ENCODE measurements around the gene TK2.

DNA sequence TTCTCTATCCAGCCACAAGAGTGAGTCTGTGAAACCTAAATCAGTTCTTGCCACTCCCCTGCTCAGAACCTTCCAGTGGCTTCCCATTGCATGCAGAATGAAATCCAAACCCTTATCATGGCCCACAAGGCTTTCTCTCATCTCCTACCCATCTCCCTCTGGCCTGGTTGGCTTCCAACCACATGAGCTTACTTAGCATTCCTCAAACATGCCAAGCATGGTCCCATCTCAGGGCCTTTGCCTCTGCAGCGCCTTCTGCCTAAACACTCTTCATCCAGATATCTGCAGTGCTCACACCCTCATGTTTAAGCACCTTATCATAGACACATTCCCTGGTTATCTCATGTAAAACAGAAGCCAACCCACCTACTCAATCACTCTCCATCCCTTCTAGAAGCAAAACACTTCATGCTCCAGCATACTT, 15.5 kb downstream of the TK2 start:
- TF ChIP-seq, protein P1, sequence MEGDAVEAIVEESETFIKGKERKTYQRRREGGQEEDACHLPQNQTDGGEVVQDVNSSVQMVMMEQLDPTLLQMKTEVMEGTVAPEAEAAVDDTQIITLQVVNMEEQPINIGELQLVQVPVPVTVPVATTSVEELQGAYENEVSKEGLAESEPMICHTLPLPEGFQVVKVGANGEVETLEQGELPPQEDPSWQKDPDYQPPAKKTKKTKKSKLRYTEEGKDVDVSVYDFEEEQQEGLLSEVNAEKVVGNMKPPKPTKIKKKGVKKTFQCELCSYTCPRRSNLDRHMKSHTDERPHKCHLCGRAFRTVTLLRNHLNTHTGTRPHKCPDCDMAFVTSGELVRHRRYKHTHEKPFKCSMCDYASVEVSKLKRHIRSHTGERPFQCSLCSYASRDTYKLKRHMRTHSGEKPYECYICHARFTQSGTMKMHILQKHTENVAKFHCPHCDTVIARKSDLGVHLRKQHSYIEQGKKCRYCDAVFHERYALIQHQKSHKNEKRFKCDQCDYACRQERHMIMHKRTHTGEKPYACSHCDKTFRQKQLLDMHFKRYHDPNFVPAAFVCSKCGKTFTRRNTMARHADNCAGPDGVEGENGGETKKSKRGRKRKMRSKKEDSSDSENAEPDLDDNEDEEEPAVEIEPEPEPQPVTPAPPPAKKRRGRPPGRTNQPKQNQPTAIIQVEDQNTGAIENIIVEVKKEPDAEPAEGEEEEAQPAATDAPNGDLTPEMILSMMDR (IDR thresholded peaks at IDR 0.05; ENCODE audit: low read length), result no peak
- TF ChIP-seq EZH2 (optimal IDR thresholded peaks at IDR 0.05; ENCODE audit: low read depth, low read length), result no peak

All from MM.1S (cell line).